Measurements from ENCODE around the gene SLC7A9. TPM values are rescaled to one million over a fixed set of nuclear protein-coding genes. Genes with fewer than 3 reads are reported as not detected.

SLC7A9 gene
- total RNA-seq, 3 donors from 2014 or later (not counting 1 experiment from before 2014, with no cell fraction given), result 0.75 to 0.80 TPM; not detected in 1

DNA sequence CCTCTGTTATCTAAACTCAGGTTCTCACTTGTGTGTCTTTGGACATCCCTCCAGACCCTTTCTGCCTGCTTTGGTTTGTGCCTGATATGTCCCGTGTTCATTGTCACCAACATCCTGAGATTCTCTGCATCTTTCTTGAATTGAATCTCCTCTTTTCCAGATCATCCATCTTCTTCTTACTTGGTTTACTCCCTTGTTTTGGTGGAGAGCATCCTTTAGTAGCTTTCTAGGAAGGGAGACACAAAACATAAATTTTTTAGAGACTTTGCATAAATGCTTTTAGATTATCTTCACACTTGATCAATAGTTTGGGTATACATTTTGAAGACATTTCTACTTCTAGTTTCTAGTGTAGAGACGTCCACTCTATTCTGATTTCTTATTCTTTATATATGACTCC lies 88.3 kb downstream of the SLC7A9 start:
- Mint-ChIP-seq H3K4me3 (no peak overlapping the region), H3K36me3 (peaks cover 5% of the 10 kb centered on the region), H3K4me1 (no peaks in the 10 kb centered on the region), H3K27ac (no peak overlapping the region), H3K9me3 (peaks cover 0 to 7% of the 10 kb centered on the region in 2 donors), H3K27me3 (ENCODE audit: low read depth in 2 of 2) (peaks cover 0 to 13% of the 10 kb centered on the region in 2 donors)
- peaks cover 3% of the 10 kb centered on the region for H3K9me3 ChIP-seq (ENCODE audit: control insufficient read depth, insufficient read depth, low read length)
- H3K27ac ChIP-seq (ENCODE audit: low read length), result no peak overlapping the region
- no peaks in the 10 kb centered on the region for H3K27me3 ChIP-seq (ENCODE audit: control insufficient read depth, insufficient read depth, low read length)
- no peak overlapping the region for H3K4me3 ChIP-seq (ENCODE audit: low read length)
- DNase-seq, result no peak
- H3K36me3 ChIP-seq (ENCODE audit: control insufficient read depth, insufficient read depth, low read length), result no peaks in the 10 kb centered on the region
- intact Hi-C loops (cut with micrococcal nuclease), result no loop called here
- ATAC-seq, result no peak
- no peaks in the 10 kb centered on the region for H3K4me1 ChIP-seq (ENCODE audit: control insufficient read depth, insufficient read depth, low read length)
- WGBS (ENCODE audit: insufficient coverage), result 95% methylated on average over 1 of the region's 2 CpGs
- TF ChIP-seq, protein P1, sequence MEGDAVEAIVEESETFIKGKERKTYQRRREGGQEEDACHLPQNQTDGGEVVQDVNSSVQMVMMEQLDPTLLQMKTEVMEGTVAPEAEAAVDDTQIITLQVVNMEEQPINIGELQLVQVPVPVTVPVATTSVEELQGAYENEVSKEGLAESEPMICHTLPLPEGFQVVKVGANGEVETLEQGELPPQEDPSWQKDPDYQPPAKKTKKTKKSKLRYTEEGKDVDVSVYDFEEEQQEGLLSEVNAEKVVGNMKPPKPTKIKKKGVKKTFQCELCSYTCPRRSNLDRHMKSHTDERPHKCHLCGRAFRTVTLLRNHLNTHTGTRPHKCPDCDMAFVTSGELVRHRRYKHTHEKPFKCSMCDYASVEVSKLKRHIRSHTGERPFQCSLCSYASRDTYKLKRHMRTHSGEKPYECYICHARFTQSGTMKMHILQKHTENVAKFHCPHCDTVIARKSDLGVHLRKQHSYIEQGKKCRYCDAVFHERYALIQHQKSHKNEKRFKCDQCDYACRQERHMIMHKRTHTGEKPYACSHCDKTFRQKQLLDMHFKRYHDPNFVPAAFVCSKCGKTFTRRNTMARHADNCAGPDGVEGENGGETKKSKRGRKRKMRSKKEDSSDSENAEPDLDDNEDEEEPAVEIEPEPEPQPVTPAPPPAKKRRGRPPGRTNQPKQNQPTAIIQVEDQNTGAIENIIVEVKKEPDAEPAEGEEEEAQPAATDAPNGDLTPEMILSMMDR (IDR thresholded peaks at IDR 0.05), result no peak

Other genes starting within 250 kb of the SLC7A9 start
- gene ANKRD27, start 194.6 kb downstream of the SLC7A9 start, total RNA-seq, result 10 to 100 TPM; 35.8 to 47.1 (median 40.8) TPM
- under 1 TPM; 0.12 to 0.41 (median 0.40) TPM for gene RGS9BP, start 193.9 kb downstream of the SLC7A9 start, total RNA-seq
- 1 to 10 TPM; 6.4 to 9.6 (median 8.2) TPM for gene NUDT19, start 177.9 kb downstream of the SLC7A9 start, total RNA-seq
- gene TDRD12, start 150.0 kb downstream of the SLC7A9 start, total RNA-seq, result under 1 TPM in 2 of 3 donors, not detected in 1; 0.13 to 0.45 TPM
- gene CEP89, start 102.2 kb upstream of the SLC7A9 start, total RNA-seq, result 10 to 100 TPM in 2 of 3 donors, 1 to 10 TPM in 1; 7.6 to 12.0 (median 10.3) TPM
- gene FAAP24, start 102.5 kb upstream of the SLC7A9 start, total RNA-seq, result 1 to 10 TPM; 1.8 to 4.1 (median 2.3) TPM
- gene RHPN2, start 195.1 kb upstream of the SLC7A9 start, total RNA-seq, result under 1 TPM in 1 of 3 donors, not detected in 2; 0.35 TPM
- 10 to 100 TPM in 2 of 3 donors, 1 to 10 TPM in 1; 9.1 to 15.0 (median 12.7) TPM for gene GPATCH1, start 211.4 kb upstream of the SLC7A9 start, total RNA-seq